AG04449 (cell line): ENCODE results near the gene IGSF21.

Source experiments
- CTCF ChIA-PET: fragments of 350-600 bp; formaldehyde crosslinking; extraction: SDS; loops from one replicate; lab custom pipeline; 2021; ENCODE audit warnings: antibody characterized with exemption; lab: Yijun Ruan, JAX
- POLR2A ChIA-PET: fragments of 400-600, 350-600 bp; formaldehyde crosslinking; extraction: SDS; loops from one replicate; lab custom pipeline; 2020; ENCODE audit warnings: antibody characterized with exemption, inconsistent platforms; lab: Yijun Ruan, JAX
- DNase-seq: peaks from one replicate; pipeline ENCODE4 v3.0.0-alpha.2; 2010; ENCODE audit warnings: low read depth, low spot score
- H3K4me3 ChIP-seq: 2 replicates; pipeline ENCODE4 v1.5.1; 2011; ENCODE audit warnings: low read depth, mild to moderate bottlenecking, control low read depth, low read length
- CTCF ChIP-seq: IDR thresholded peaks from one replicate; pipeline ENCODE4 v1.5.1; 2011; ENCODE audit warnings: mild to moderate bottlenecking, moderate library complexity, low read length, control low read depth, inconsistent platforms; ENCODE audit not compliant: insufficient read depth; ENCODE audit errors: missing control alignments

Gene IGSF21

GRCh38 chr1:18249631-18250030 is 142.0 kb downstream of the IGSF21 start:
- ChIA-PET CTCF (no interaction called here), POLR2A (no interaction called here)
- DNase-seq = no peak
- TF ChIP-seq CTCF = no peak
- H3K4me3 ChIP-seq = no peak overlapping the region

- POLR2A ChIA-PET = no interaction called here
- no peak for TF ChIP-seq CTCF
- DNase-seq = no peak
- CTCF ChIA-PET = no interaction called here
- no peak overlapping the region for H3K4me3 ChIP-seq
These were observed 145.5 kb downstream of the IGSF21 start for GRCh38 chr1:18253093-18253492.

GRCh38 chr1:18256282-18257235 is 149.0 kb downstream of the IGSF21 start:
- DNase-seq = no peak
- TF ChIP-seq CTCF = no peak
- ChIA-PET CTCF (no interaction called here), POLR2A (no interaction called here)
- no peak overlapping the region for H3K4me3 ChIP-seq

GRCh38 chr1:18257778-18258177 is 150.2 kb downstream of the IGSF21 start:
- no peak for DNase-seq
- no peak for TF ChIP-seq CTCF
- ChIA-PET CTCF (no interaction called here), POLR2A (no interaction called here)
- no peak overlapping the region for H3K4me3 ChIP-seq

GRCh38 chr1:18261891-18262290 is 154.3 kb downstream of the IGSF21 start:
- no peak for DNase-seq
- no peak overlapping the region for H3K4me3 ChIP-seq
- no peak for TF ChIP-seq CTCF
- POLR2A ChIA-PET = no interaction called here
- CTCF ChIA-PET = no interaction called here

- no peak for TF ChIP-seq CTCF
- POLR2A ChIA-PET = no interaction called here
- H3K4me3 ChIP-seq = no peak overlapping the region
- no peak for DNase-seq
- CTCF ChIA-PET = no interaction called here
These were observed 155.1 kb downstream of the IGSF21 start for GRCh38 chr1:18262726-18263125.
